GM19043 (cell line): ENCODE measurements around the gene MRPL10.

Experiments
- ATAC-seq: cut with Tn5 transposase; IDR thresholded peaks from one replicate; pipeline ENCODE4 v1.9.1; 2021; ENCODE audit warnings: low read depth; ENCODE audit not compliant: unreplicated experiment

MRPL10 gene

GRCh38 chr17:47860386-47860785 is 29.0 kb upstream of the MRPL10 start:
- no peak for ATAC-seq

DNA sequence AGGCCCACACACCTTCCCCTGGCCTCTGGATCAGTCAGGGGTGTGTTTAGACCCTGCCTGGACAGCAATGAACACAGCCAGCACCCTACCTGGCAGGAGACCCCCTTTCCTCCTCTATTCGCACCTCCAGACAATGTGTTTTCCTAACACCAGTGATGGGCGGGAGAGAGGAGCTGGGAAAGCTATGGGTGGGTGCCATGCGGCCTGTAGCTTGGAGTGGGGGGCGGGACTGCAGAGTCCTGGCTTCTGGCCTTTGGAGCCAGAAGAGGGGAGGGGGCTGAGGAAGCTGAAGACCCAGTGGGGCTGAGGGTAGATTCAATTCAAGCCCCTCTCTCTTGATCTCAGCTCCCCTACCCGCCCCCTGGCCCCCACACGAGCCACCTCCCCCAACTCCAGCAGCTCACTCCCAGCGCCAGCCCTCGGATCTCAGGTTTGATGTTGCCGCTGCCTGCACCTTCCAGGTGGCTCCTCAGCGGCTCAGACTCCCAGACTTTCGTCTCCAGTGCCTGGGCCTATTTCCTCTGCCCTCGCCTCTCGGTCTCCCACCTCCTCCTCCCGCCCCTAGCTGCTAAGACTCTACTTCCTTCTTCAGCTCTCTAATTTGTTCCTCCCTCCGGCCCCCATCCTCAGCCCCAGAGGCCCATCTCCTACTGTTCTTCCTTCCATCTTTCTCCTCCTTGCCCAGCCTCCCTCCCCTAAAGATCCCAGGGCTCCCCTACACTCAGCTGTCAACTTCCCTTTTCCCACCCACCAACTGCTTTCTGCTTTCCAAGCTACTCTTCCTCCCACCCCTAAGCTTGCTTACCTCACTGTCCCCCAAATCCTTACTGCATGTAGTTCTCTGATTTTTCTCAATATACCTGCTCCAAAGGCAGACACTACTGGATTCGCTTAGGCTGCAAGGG is 26.5 kb upstream of the MRPL10 start:
- ATAC-seq: no peak

DNA sequence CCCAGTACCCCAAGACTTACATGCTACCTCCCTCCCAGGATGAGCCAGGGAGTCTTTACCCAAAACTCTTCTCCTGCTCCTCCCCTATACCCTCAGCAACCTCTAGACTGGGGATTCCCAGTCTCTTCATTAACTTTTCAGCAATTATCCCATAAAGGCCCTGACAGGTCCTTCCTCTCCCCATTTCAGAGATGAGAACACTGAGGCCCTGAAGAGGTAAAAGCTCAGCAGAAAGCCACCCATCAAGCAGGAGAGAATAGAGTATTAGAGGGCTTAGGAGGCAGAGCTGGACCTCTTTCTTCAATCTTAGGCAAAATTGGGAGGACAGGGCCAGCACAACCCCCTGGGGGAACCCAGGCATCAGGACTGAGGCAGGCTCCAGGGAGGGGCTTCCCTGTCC is 25.5 kb upstream of the MRPL10 start:
- no peak for ATAC-seq

- ATAC-seq: no peak
Measured at GRCh38 chr17:47855737-47856136, 24.4 kb upstream of the MRPL10 start.

GRCh38 chr17:47853616-47854015 is 22.3 kb upstream of the MRPL10 start:
- no peak for ATAC-seq

DNA sequence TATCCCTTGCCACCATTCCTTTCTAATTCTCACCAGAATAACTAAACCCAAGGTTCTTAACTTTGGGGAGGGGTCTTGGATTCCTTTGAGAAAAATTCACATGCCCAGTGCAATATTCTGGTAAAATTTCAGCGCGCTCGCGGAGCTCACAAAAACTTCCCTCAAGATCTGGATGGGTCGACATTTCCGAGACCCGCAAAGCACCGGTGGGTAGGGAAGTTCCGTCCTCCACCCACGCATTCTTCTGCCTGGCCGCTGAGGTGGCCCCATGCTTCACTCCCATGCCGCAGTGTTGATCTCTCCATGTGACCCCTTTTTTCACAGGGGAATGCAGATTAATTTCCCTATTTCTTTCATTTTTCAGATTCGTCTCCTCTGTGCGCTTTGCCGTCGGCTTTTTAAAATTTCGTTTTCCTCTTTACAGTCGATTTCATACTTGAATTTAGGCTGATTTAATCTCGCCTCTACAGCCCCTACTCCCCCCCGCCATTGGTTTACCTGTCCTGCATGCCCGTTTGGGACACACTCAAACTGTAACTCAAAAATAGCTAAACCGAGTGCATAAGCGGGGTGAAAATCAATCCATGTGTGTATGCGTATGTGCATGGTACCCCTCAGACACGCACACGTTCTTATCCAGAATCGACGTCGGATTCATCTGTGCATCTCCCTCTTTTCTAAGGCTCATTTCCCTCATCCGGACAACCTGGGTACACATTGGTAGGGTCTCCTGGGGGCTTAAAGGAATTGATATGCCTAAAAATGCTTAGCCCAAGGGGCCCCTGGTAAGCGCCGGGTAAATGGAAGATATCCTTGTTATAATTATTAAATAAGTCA is 21.0 kb upstream of the MRPL10 start:
- ATAC-seq: no peak

DNA sequence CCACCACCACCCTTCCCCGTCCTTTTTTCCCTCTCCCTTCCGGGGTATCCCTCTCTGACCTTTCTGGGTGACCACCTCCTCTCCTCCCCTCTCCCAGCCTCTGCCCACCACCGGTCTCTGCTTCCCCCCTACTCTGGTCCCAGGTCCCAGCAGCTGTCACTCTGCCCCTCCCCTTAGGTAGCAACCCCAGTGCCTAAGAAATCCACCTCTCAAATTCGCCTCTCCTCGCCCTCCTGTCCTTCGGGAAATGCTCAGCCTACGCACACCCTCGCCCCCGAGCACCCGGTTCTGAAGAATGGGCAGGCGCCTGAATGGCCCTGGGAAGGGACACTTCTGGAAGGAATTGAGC is 20.4 kb upstream of the MRPL10 start:
- no peak for ATAC-seq

DNA sequence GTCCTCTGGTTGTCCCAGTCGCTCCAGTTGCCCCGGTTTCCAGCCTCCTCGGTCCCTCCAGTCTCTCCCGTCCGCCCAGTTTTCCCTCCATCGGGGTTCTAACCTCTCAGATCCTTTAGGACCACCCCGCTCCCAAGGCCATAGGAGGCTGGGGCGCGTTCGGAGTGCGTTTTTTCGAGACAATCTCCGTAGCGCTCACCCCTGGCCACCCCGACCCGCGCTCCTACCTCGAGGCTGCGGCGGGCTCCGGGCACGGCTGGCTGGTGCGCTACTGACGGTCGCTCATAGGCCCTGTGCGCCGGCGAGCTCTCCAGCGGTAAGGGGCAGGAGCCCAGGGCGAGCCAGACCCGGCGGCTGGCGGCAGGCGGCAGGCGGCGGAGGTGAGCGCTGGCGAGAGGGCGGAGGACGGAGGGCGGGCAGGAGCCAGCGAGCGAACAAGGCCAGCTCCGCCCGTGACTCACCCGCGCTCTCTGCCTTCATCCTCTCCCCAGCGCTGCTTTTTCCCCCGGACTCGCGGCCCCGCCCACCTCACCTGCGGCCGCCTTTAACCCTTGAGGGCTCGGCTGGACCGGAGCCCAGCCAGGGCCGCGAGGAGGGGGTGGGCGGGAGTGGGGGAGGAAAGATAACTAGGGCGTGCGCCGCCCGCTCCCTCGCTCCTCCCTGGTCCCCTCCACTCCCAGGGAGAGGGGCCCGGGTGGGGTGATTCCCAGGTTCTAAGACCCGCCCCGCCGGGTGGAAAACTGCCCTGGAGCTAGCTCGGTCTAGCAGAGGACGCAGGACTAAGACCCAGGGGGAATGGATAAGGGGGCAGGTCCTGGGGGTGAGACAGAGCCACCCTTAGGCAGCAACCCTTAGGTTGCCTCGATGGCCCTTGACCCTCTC is 19.6 kb upstream of the MRPL10 start, which contains the start of gene SP6:
SP6 (minus strand) TSS at position 472 of the 882 bp plus-strand sequence. CDS start 2,734 bp downstream, outside the sequence.
- ATAC-seq: no peak

DNA sequence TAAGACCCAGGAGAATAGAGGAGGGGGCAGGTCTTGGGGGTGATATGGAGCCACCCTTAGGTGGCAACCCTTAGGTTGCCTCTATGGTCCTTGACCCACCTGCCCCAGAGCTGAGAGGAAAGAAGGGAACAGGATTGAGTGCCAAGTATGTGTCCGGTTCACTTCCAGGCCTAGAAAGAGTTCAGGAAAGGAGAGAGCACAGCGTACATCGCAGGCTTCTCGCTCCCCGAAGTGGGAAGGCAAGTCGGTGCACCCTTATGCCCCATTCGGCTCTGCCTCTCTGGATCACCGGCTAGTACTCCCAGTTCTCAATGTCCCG is 19.0 kb upstream of the MRPL10 start:
- no peak for ATAC-seq

GRCh38 chr17:47848198-47848513 is 16.8 kb upstream of the MRPL10 start:
- no peak for ATAC-seq

GRCh38 chr17:47847341-47848197 is 16.2 kb upstream of the MRPL10 start:
- no peak for ATAC-seq

DNA sequence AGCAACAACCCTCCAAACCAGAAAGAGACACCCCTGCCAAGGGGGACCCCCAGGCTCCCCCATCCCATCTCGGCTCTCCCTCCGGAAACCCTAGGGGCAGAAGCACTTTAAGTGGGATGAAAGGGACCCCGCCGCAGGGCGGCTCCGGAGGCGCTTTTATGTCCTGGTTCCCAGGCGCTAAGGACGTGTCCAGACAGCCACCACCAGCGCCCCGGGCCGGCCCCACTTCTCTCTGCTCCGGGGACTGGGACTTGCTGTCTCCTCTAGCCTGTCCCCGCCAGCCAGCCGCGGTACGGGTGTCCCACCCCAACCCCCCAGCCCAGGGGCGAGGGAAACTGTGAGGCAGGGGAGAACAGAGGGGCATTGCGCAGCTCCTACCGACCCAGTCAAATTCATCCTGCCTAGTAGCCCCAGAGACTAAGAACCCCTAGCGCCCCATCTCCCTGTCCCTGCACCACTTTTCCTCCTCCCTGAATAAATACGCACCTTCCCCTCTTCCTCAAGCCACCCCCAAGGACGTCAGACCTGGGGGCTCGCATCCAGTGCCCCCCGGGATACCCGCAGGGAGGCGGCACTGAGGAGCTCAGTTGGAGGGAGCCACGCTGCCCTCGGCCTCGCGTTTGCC is 15.5 kb upstream of the MRPL10 start:
- ATAC-seq: no peak

DNA sequence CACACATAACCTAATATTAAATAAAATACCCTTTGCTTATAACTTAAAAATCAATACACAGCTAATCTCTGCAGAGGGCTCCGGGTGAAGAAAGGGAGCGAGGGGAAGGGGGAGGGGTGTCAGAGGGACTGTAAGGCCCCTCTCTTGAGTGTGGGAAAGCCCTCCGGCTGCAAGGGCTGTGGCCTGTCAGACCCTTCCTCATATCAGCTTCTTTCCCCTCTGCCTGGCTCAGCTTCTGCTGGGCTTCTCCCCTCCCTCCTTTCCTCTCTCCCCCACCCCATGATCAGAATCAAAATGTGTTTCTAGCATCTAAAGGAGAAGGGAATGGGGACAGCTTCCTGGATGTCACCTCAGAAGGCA is 14.4 kb upstream of the MRPL10 start:
- ATAC-seq: no peak

- no peak for ATAC-seq
Measured at GRCh38 chr17:47844814-47845715, 13.7 kb upstream of the MRPL10 start.

- ATAC-seq: no peak
Measured at GRCh38 chr17:47844227-47844626, 12.9 kb upstream of the MRPL10 start.

GRCh38 chr17:47843391-47843730 is 12.0 kb upstream of the MRPL10 start:
- ATAC-seq: no peak

DNA sequence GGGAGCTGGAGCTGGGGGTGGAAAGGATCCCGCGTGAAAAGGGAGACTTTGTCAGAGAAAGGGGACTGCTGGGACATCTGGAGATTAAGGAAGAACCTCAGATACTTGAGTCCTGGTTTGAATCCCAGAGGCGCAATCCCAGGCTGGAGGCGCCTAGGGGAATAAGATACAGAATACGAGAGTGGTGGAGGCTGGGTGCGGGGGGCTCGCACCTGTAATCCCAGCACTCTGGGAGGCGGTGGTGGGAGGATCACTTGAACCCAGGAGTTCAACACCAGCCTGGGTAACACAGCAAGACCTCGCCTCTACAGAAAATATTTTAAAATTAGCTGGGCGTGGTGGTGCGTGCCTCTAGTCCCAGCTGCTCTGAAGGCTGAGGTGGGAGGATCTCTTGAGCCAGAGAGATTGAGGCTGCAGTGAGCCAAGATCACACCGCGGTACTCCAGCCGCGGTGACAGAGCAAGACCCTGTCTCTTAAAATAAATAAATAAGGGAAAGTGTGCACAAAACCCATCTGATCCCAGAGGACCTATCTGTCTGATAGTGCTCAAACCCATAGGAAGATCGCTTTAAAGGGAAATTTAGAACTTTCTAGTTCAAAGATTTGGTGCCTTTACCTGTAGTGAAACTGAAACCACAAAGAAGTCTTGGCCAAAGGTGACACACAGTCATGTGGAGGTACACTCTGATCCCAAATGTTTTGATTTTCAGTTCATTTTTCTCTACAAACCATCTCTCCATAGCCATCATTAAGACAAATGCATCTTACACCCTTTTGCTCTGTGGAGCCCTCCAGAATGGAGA is 10.3 kb upstream of the MRPL10 start:
- ATAC-seq: no peak
